SIG-M5 (cell line): ENCODE data around the gene PRRT2.
"Not testable (repeated sequence)": the region's sequence is repeated elsewhere in the genome, so short reads cannot be mapped to it uniquely, and the experiment has no call there.

Source experiments
- DNase-seq: peaks from one replicate; lab custom pipeline; 2025; lab: John Stamatoyannopoulos, UW

Gene PRRT2

DNA sequence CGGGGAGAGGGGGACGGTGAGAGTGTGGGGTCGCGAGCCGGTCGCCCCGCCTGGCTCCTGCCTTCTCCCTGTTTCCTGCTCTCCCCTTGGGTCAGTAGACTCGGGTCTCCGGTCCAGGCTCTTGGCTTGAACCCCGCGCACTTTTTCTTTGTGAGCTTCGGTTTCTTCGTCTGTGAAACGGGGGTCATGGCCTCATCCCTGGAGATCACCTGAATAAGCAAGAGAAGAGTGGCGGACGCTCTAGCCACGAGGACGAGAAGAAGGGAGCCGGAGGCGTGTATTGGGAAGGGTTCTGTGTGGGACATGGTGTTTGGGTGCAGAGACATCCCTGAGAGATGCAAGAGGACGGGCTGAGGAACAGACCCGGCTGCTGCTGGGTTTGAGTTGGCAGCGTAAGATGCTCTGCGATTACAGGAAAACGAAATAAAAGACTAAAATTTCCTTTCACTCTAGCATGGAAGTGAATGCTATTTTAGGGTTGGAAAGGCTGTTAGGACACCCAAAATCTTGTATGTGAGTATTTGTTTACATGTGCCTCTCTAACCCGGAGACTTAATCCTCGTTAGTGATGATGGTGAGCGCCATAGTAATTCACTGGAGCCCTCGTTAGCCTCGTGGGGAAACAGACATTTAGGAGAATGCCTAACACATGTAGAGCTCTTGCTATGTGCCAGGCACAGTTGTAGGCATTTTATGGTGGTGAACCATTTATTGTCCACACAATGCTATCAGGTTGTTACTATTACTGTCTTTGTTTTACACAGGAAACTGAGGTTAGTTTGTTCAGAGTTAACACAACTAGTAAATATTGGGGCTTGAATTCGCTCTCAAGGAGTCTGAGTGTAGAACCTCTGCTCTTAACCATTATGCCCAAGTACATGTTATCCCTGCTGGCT is 20.8 kb upstream of the PRRT2 start:
- no peak for DNase-seq

DNA sequence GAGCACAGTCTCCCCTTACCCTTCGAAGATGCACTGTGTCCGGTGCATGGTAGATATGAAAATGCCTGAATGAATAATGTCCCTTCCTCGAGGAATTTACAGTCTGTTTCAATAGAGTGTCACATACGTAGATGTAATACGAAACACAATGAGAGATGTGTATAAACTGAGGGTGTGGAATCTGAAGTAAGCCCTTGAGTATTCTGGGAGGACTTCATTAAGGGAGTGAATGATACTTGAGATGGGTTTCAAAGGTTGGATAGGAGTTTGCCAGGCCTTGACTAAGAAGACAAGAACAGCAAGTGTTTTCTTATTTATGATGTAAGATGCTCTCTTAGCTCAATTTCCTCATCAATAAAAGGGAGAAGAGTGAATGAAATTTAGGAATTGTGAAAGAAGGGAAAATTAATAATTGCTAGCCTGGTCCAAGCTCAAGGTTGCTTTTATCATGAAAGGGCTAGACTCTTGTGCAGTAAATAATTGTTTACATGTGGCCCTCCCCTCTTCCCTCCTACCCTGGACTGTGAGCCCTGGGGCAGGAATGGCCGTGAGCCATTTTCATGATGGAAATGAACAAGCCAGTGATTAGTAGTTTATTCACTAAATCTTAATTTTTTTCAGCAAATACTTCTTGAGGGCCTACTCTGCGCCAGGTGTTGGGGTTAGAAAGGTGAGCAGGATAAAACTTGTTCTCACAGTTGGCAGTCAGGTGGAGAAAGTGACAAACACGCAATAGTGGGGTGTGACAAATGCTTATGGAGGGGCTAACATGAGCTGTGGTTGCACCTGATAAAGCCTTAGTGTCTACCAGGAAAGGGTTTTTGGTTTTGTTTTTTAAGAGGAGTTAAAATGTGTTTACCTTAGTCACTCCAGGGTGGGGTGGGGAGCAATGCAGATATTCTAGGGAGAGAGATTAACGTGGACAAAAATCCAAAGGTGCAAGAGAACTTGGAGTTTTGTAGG is 19.9 kb upstream of the PRRT2 start:
- DNase-seq: no peak

DNA sequence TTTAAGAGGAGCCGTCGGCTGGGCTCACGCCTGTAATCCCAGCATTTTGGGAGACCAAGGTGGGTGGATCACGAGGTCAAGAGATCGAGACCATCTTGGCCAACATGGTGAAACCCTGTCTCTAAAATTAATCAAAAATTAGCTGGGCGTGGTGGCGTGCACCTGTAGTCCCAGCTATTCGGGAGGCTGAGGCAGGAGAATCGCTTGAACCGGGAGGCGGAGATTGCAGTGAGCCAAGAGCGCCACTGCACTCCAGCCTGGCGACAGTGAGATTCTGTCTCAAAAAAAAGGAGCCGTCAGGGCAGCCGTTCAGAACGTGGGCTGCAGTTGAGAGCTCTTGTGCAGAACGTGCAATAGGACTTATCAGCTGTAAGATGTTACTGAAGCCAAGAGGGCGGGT is 18.8 kb upstream of the PRRT2 start:
- DNase-seq: not testable (repeated sequence)

DNA sequence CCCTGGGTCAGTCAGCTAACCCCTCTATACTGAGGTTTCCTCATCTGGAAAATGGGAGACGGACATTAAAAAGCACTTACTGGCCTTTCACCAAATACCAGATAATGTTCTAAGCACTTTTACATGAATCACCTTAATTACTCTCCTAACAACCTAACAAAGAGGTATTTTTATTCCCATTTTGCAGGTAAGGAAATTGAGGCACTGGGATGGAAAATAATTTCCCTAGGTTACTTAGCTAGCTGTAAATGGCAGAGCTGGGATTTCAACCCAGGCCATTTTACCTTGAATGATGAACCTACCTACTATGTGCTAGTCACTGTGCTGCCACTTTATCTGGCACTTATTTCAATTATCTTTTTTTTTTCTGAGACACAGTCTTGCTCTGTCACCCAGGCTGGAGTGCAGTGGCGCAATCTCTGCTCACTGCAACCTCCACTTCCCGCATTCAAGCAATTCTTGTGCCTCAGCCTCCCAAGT is 17.7 kb upstream of the PRRT2 start:
- DNase-seq: no peak

DNA sequence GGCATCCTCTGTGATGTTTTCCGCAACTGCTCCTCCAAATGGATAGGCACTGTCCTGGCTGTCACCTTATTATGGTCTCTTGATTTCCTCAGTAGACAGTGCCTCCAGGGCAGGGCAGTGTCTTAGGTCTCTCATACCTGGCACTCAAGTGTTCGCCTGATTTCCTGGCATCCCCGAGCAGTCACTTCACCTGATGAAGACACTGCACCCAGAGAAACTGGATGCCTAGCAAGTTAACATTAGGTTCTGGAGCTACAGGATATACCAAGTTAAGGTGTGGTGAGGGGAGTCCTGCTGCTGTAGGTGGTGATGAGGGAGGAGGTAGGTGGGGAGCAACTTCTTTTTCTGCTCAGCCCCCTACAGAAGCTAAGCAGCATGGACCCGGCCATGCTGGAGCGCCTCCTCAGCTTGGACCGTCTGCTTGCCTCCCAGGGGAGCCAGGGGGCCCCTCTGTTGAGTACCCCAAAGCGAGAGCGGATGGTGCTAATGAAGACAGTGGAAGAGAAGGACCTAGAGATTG is 9.5 kb upstream of the PRRT2 start:
- no peak for DNase-seq

DNA sequence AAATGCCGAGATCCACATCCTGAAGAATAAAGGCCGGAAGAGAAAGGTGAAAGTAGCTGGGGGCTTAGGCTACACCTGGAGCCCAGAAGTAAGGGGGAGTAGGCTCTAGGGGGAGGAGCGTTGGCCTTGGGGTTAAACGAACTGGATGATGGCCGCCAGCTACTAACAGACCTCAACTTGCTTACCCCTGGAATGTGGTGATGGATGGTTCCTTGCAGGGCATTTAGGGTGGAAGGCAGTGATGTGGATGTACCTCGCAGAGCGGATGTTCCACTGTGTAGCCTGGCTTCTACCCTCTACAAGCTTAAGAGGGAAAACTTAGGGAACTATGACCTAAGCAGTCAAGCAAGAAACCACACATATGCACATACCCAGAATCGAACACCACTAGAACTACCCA is 8.0 kb upstream of the PRRT2 start:
- DNase-seq: no peak

DNA sequence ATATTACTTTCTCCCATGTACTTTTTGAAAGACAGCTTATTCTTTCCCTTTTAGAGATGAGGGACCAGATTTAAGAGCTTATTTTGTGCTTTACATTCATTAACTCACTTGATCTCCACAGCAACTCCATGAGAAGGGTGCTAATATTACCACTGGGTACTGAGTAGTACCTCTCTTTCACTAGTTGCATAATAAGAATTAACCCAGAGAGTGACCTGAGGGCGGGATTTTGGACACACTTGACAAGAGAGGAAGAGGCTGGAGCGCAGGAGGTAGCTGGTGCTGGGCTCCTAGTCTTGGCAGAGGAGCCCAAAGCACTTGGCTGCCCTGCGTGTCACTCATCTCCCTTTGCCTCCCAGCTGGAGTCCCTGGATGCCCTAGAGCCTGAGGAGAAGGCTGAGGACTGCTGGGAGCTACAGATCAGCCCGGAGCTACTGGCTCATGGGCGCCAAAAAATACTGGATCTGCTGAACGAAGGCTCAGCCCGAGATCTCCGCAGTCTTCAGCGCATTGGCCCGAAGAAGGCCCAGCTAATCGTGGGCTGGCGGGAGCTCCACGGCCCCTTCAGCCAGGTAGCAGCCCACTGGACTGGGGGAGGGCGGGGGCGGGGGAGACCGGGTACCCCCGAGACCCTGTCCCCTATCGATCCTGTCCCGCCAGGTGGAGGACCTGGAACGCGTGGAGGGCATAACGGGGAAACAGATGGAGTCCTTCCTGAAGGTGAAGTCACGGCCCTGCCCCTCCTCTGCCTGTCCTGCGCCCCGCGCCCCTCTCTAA is 7.3 kb upstream of the PRRT2 start:
- no peak for DNase-seq

DNA sequence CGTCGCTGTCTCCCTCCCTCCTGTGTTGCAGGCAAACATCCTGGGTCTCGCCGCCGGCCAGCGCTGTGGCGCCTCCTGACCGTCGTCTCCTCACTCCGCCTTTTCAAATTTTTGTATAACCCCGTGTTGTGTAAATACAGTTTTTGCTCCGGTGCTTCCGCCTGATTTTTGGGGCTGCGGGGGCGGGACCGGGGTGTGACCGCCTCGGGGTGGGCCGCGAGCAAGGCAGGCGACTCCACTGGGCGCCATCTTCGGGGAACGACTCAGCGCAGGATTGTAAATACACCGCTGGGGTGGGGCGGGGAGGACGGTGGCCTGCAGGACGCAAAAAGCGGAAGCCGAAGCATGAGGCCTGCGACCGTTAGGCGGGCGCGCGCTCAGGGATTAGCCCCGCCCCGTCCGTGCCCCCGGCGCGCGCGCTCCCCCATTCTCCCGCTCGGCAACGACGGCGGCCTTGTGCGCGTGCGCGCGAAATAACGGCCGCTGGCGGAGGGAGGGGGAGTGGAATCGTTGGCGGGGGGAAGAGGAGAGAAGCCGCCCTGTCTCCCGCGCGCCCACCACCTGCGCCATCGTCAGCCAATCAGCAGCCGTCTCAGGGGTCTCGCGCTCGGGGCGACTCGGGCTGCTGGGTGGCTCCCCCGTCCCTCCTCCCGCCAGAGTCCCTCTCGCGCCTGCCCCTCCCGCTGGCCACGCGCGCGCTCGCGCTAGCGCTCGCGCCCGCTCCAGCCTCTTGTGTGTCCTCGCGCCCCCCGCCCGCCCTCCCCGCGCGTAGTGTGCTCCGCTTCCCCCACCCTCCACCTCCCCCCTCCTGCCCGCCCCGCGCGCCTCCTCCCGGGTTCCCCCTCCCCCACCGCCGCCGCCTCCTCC is 6.5 kb upstream of the PRRT2 start:
- DNase-seq: peak; percentile 44

DNA sequence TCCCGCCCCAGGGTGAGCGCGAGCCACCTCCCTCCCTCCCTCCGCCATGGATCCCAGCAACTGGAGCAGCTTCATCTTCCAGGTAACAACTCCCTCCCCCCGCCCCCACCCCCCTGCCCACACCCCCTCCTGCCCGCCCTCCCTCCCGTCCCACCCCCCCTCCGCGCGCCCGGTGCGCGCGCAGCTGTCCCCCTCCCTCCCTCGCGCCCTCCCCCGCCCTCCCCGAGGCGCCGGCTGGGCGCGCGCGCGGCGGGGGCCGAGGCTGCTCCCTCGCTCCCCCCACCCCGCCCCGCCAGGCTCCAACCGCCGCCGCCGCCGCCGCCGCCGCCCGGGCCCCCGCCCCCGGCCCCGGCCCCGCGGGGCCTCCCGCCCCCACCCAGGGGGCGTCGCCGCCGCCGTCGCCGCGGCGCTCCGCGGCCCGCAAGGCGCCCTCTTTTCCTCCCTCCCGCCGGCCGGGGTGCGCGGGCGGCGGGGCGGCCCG is 5.9 kb upstream of the PRRT2 start, which contains the start of gene MAZ:
Gene MAZ, plus strand, starts transcription at position 431 of the 481 bp plus-strand sequence. CDS start 173 bp downstream, outside the sequence.
- DNase-seq: no peak

DNA sequence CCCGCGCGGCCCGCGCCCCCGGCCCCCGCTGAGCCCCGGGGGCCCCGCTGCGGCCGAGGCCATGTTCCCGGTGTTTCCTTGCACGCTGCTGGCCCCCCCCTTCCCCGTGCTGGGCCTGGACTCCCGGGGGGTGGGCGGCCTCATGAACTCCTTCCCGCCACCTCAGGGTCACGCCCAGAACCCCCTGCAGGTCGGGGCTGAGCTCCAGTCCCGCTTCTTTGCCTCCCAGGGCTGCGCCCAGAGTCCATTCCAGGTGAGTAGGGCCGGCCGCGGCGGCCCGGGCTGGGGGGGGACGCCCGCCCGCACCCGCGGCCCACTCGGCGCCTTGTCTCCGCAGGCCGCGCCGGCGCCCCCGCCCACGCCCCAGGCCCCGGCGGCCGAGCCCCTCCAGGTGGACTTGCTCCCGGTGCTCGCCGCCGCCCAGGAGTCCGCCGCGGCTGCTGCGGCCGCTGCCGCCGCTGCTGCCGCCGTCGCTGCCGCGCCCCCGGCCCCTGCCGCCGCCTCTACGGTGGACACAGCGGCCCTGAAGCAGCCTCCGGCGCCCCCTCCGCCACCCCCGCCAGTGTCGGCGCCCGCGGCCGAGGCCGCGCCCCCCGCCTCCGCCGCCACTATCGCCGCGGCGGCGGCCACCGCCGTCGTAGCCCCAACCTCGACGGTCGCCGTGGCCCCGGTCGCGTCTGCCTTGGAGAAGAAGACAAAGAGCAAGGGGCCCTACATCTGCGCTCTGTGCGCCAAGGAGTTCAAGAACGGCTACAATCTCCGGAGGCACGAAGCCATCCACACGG is 5.2 kb upstream of the PRRT2 start:
- DNase-seq: no peak

DNA sequence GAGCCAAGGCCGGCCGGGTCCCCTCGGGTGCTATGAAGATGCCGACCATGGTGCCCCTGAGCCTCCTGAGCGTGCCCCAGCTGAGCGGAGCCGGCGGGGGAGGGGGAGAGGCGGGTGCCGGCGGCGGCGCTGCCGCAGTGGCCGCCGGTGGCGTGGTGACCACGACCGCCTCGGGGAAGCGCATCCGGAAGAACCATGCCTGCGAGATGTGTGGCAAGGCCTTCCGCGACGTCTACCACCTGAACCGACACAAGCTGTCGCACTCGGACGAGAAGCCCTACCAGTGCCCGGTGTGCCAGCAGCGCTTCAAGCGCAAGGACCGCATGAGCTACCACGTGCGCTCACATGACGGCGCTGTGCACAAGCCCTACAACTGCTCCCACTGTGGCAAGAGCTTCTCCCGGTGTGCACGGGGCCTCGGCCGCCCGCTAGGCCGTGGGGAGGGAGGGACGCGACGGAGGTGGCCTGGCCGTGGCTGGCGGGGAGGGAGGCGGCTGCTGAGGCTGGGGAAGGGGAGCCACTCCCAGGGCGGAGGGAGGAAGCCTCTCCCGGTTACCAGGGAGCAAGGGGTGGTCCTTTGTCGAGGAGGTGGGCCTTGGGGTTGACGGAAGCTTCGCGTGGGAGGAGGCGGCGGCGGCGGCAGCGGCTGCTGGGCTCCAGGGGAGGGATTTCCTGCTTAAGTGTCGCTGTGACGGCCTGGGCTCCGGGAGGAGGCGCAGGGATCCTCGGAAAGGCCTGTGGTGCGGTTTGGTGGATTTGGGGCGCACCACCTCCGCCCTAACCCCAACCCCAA is 4.4 kb upstream of the PRRT2 start:
- DNase-seq: peak; percentile 39

DNA sequence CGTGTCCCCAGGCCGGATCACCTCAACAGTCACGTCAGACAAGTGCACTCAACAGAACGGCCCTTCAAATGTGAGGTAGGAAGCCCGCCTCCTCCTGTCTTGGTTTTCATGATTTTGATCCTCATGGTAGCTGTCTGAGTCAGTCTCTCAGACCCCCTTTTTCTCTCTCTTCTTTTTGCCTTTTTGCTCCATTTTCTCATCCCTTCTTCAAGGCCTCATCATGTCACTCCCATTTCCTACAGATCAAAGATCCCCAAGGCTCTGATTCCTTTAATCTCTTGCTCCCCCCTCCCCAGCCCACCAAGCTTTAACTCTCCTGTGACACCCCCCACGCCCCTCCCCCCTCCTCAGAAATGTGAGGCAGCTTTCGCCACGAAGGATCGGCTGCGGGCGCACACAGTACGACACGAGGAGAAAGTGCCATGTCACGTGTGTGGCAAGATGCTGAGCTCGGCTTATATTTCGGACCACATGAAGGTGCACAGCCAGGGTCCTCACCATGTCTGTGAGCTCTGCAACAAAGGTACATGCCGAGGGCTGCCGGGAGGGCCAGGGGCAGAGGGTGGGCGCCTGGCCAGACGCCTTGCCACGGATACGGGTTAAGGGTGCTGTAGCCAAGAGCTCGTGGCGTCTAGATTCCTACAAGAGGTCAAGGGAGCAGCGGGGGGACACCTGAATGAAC is 3.6 kb upstream of the PRRT2 start:
- DNase-seq: no peak

DNA sequence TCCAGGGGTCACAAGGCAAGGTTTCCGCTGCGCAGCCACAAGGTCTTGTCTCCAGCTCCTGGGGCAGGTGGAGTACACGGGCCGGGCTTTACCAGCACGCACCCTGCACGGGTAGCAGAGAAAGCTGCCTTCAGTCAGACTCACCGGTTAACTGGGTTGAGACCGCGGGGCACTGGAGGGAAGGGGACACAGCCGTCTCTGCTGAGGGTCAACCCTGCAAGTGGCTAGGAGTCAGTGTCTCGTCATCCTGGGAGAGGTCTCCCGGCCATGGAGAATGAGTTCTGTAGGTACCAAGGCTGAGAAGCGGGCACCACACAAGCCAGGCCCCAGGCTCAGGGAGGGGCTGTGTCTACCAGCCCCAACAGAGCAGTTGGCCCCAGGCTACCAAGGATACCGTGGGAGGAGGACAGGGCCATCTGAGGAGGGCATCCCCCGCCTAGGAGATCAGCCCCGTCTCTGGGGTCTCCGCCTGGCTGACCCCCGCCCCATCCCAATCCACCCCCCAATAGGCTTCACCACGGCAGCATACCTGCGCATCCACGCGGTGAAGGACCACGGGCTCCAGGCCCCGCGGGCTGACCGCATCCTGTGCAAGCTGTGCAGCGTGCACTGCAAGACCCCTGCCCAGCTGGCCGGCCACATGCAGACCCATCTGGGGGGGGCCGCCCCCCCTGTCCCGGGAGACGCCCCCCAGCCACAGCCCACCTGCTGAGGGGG is 2.8 kb upstream of the PRRT2 start:
- DNase-seq: no peak

DNA sequence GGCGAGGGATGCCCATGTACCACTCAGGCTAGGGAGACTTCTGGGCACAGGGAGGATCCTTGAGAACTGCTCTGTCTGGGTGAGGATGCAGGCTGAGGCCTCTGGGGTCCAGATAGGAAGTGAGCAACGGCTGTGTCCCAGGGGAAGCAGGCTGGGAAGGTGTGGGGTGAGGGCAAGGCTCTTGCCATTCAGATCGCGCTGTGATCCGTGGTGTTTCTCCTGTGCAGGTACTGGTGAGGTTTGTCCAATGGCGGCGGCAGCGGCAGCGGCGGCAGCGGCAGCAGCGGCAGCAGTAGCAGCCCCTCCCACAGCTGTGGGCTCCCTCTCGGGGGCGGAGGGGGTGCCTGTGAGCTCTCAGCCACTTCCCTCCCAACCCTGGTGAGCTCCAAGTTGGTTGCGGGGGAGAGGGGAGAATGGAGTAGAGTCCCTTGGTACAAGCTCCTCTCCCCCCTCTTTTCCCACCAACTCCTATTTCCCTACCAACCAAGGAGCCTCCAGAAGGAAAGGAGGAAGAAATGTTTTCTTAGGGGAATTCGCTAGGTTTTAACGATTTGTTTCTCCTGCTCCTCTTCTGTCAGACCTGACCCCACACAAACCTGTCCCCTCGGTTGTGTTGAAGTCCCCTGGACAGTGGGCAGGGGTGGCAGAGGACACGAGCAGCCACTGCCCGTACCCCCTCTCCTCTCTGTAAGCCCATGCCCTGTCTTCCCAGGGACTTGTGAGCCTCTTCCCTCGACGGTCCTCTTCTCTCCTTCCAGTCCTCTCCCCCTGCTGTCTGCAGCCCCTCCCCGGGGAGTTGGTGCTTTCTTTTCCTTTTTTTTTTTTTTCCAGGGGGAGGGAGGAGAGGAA is 1.9 kb upstream of the PRRT2 start:
- no peak for DNase-seq

DNA sequence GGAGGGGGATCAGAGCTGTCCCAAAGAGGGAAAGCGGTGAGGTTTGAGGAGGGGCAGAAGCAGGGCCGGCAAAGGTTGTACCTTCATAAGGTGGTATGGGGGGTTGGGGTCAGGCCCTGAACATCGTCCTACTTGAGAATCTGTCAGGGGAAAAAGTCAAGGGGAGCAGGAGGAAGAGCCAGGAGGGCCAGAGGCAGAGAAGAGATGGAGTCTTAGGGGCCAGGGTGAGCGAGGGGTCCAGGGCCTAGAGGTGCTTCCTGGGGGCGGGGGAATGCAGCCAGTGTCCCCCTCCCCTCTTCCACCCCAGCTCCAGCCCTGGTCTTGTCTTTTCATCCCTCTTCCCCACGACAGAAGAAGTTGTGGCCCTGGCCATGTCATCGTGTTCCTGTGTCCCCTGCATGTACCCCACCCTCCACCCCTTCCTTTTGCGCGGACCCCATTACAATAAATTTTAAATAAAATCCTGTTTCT is 1.3 kb upstream of the PRRT2 start:
- DNase-seq: no peak

DNA sequence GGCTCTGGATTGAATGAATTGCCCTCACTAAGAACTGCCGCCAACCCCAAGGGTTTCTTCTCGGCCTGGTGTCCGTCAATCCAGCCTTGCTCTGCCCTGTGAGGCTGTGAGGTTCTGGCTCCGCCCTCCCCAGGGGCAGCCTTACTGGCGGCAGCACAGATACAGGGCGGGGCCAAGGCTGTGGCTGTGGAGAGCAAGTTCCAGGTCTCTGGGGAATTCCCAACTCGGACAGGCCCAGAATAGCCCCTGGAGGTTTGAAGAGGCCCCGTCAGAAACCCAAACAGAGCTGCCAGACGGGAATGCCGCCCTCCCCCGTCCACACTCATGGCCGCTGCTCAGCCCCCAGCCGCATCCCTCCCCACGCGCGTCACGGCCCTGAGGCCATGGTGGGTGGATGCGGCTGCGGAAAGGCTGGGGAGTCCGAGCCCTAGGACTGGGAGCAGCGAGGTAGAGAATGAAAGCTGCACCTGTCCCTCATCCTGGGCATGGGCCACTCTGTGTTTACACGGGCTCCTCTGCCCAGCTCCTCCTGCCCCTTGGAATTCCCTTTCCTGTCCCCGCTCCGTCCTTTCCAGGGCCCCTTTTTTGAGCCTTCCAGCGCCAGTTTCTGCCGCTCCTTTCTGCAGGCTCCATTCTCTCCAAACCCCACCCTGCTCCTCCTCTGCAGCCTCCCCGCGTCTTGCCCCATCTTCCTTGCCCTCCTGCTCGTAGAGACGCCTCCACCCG is 660 bp upstream of the PRRT2 start:
- no peak for DNase-seq
